Gastrocnemius medialis (tissue), 4 donors: ENCODE data around the gene TLK2.
"Not testable (repeated sequence)": the region's sequence is repeated elsewhere in the genome, so short reads cannot be mapped to it uniquely, and the experiment has no call there.

ENCODE experiments used
- CTCF ChIP-seq, 5 experiments: fragments of 450-650 bp in 3 of 5; fragments of 200-600 bp in 2 of 5; sonication (generic) in 2 of 5; IDR thresholded peaks in 4 of 5; conservative IDR thresholded peaks in 1 of 5; 1 replicate in 4 of 5; 2 replicates in 1 of 5; pipeline ENCODE4 v1.5.1; 2016 to 2019; ENCODE audit warnings: antibody characterized with exemption in 5 of 5, mild to moderate bottlenecking in 3 of 5, moderate library complexity in 3 of 5
- POLR2A ChIP-seq, 2 donors: fragments of 450-650 bp; IDR thresholded peaks; one replicate each; pipeline ENCODE4 v1.6.1; 2017; ENCODE audit warnings: antibody characterized with exemption in 2 of 2, mild to moderate bottlenecking in 2 of 2, moderate library complexity in 2 of 2

GRCh38 chr17:62470666-62471379 is 7.8 kb upstream of the TLK2 start:
- TF ChIP-seq POLR2A (IDR thresholded peaks at IDR 0.05); CTCF (IDR thresholded peaks at IDR 0.05 in 4 of 5, conservative IDR thresholded peaks at IDR 0.05 in 1 of 5): not testable (repeated sequence)
